Measurements from ENCODE around the gene PPARGC1A.

PPARGC1A gene

DNA sequence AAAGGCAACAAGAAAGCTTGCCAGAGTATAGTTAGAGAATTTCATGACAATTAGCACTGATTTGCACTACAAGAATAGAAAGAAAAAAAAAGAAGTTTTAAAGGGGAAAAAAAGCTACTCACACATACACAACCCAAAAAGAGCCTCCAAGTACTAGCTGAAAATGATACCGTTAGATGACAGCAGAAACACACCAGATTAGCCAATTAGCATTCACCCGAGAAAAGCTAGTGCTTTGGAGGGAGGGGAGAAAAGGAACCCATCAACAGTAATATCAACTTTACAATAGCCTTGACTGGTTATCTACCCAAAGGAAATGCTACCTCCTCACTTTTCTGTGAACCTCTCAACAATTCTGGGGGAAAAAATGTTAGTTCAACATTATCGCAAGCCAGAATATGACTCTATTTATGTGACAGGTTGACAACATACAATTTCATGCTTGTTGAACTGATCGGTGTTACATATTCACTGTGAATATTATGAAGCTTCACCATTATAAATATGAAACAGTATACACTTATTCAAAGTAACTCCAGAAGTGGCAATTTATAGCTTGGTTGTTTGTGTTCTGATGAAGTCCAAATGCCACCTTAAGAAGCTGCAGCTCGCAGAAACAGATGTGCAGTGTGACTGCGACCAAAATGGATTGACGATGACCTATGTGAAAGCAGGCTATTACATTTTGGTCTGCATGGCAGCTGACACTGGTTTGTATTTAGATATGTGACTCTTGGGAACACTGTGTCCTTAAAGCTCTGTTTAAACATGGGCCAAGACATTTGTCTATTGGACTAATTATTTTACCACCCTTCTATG, 15.9 kb downstream of the PPARGC1A start:
- Histone ChIP-seq H3K27ac (ENCODE audit: low read depth in 2 of 2, low read length in 2 of 2) (peak overlapping the region; percentile 25 to 71), H3K36me3 (ENCODE audit: control insufficient read depth in 2 of 2, insufficient read depth in 2 of 2, low read length in 2 of 2) (no peaks in the 10 kb centered on the region), H3K4me3 (ENCODE audit: low read length in 2 of 2) (no peak overlapping the region), H3K4me1 (ENCODE audit: control insufficient read depth in 2 of 2, insufficient read depth in 2 of 2, low read length in 2 of 2) (peaks cover 28 to 44% of the 10 kb centered on the region in 2 donors), H3K9ac (ENCODE audit: low read depth in 1 of 2, low read length in 2 of 2) (no peak overlapping the region), H3K9me3 (ENCODE audit: control insufficient read depth in 2 of 2, low read length in 2 of 2) (no peaks in the 10 kb centered on the region), H3K27me3 (ENCODE audit: control insufficient read depth in 2 of 2, insufficient read depth in 2 of 2, low read length in 2 of 2) (no peaks in the 10 kb centered on the region)

DNA sequence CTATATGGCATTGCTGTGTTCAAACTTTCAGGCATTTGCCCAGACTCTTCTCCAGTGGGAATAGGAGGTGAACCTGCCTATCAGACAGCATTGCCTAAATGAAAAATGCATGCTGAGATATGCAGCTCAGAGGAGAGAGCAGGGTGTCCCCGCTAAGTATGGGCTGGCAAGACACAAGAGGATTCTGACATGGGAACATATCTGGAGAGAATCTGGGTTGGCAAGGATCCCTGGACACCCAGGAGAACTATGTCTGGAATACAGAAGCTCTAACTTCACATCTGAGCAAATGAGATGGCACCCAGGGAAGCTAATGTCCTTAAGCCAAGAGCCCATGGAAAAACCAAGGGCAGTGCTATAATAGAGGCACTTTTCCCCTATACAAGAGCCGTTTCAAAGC, 18.4 kb downstream of the PPARGC1A start:
- Histone ChIP-seq H3K9ac (ENCODE audit: low read depth in 1 of 2, low read length in 2 of 2) (no peak overlapping the region), H3K9me3 (ENCODE audit: control insufficient read depth in 2 of 2, low read length in 2 of 2) (no peaks in the 10 kb centered on the region), H3K27ac (ENCODE audit: low read depth in 2 of 2, low read length in 2 of 2) (no peak overlapping the region), H3K36me3 (ENCODE audit: control insufficient read depth in 2 of 2, insufficient read depth in 2 of 2, low read length in 2 of 2) (peaks cover 0 to 5% of the 10 kb centered on the region in 2 donors), H3K4me1 (ENCODE audit: control insufficient read depth in 2 of 2, insufficient read depth in 2 of 2, low read length in 2 of 2) (peaks cover 19 to 25% of the 10 kb centered on the region in 2 donors), H3K4me3 (ENCODE audit: low read length in 2 of 2) (no peak overlapping the region), H3K27me3 (ENCODE audit: control insufficient read depth in 2 of 2, insufficient read depth in 2 of 2, low read length in 2 of 2) (no peaks in the 10 kb centered on the region)

DNA sequence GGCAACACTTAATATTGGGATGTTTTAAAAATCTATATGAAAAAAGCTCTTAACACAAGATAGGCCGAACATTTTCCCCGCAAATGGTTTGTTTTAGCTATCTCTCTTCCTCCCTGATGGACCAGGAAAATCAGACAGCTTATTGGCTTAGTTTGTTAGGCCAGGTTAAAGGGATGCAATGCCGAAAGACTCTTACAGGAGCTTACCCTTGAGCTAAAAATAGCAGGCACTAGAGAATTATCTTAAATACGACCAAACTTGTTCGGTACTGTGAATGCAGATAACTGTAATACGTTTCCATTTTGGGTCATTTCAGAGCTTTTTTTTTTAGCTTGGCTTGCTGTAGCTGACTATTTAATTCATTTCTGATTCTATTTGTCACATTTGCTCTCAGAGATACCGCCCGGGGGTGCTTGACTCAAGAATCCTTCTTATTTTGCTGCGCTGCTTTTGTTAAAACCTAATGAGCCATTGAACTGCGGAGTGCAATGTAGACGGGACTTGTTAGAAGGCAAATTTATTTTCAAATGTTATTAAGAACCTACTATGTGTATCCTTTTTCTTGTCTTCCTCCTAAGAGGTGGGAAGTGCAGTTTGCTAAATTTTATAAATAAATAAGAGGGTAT, 23.3 kb downstream of the PPARGC1A start:
- Histone ChIP-seq H3K27ac (ENCODE audit: low read depth in 2 of 2, low read length in 2 of 2) (no peak overlapping the region), H3K27me3 (ENCODE audit: control insufficient read depth in 2 of 2, insufficient read depth in 2 of 2, low read length in 2 of 2) (no peaks in the 10 kb centered on the region), H3K36me3 (ENCODE audit: control insufficient read depth in 2 of 2, insufficient read depth in 2 of 2, low read length in 2 of 2) (peaks cover 0 to 5% of the 10 kb centered on the region in 2 donors), H3K9ac (ENCODE audit: low read depth in 1 of 2, low read length in 2 of 2) (no peak overlapping the region), H3K4me3 (ENCODE audit: low read length in 2 of 2) (no peak overlapping the region), H3K9me3 (ENCODE audit: control insufficient read depth in 2 of 2, low read length in 2 of 2) (no peaks in the 10 kb centered on the region), H3K4me1 (ENCODE audit: control insufficient read depth in 2 of 2, insufficient read depth in 2 of 2, low read length in 2 of 2) (no peaks in the 10 kb centered on the region)

DNA sequence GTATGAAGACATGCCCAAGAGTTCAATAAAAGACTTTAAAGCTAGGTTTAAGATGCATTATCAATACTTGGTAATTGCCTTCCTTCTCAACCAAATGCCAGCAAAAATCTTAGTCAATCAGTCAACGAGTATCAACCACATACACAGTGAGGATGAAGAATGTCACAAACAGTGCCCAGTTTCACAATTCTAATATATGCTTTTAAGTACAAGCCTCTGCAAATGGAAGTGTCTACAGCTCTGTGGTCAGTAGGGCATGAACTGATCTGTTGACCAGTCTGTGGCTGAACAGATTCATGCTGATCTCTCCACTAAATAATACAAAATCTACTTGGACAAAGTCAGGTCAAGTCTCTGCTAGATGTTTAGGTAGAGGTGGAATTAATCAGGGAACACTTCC, 27.9 kb downstream of the PPARGC1A start:
- Histone ChIP-seq H3K27me3 (ENCODE audit: control insufficient read depth in 2 of 2, insufficient read depth in 2 of 2, low read length in 2 of 2) (no peaks in the 10 kb centered on the region), H3K9ac (ENCODE audit: low read depth in 1 of 2, low read length in 2 of 2) (no peak overlapping the region), H3K4me3 (ENCODE audit: low read length in 2 of 2) (no peak overlapping the region), H3K4me1 (ENCODE audit: control insufficient read depth in 2 of 2, insufficient read depth in 2 of 2, low read length in 2 of 2) (peaks cover 0 to 7% of the 10 kb centered on the region in 2 donors), H3K9me3 (ENCODE audit: control insufficient read depth in 2 of 2, low read length in 2 of 2) (no peaks in the 10 kb centered on the region), H3K36me3 (ENCODE audit: control insufficient read depth in 2 of 2, insufficient read depth in 2 of 2, low read length in 2 of 2) (no peaks in the 10 kb centered on the region), H3K27ac (ENCODE audit: low read depth in 2 of 2, low read length in 2 of 2) (no peak overlapping the region)

DNA sequence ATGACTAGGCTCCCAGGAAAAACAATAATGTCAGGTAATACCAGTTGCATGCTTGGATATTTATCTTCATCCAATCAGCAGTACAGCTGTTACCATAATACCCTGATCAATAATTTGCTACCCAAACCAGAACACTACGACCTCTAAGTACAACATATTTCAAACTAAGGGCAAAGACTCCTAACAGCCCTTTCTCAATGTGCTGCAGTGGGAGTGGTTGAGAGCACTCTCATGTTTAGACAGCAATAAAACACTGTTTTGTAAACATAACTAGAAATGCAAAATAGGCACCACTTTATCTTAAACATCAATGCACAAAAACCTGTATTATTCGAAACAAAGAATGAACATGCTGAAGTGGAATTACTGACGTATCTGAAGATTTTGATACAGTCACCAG, 28.9 kb downstream of the PPARGC1A start:
- H3K36me3 ChIP-seq (ENCODE audit: control insufficient read depth in 2 of 2, insufficient read depth in 2 of 2, low read length in 2 of 2): no peaks in the 10 kb centered on the region
- no peaks in the 10 kb centered on the region for H3K27me3 ChIP-seq (ENCODE audit: control insufficient read depth in 2 of 2, insufficient read depth in 2 of 2, low read length in 2 of 2)
- no peak overlapping the region for H3K4me3 ChIP-seq (ENCODE audit: low read length in 2 of 2)
- H3K4me1 ChIP-seq (ENCODE audit: control insufficient read depth in 2 of 2, insufficient read depth in 2 of 2, low read length in 2 of 2): peaks cover 7 to 16% of the 10 kb centered on the region in 2 donors
- H3K9ac ChIP-seq (ENCODE audit: low read depth in 1 of 2, low read length in 2 of 2): no peak overlapping the region
- H3K27ac ChIP-seq (ENCODE audit: low read depth in 2 of 2, low read length in 2 of 2): no peak overlapping the region
- no peaks in the 10 kb centered on the region for H3K9me3 ChIP-seq (ENCODE audit: control insufficient read depth in 2 of 2, low read length in 2 of 2)

DNA sequence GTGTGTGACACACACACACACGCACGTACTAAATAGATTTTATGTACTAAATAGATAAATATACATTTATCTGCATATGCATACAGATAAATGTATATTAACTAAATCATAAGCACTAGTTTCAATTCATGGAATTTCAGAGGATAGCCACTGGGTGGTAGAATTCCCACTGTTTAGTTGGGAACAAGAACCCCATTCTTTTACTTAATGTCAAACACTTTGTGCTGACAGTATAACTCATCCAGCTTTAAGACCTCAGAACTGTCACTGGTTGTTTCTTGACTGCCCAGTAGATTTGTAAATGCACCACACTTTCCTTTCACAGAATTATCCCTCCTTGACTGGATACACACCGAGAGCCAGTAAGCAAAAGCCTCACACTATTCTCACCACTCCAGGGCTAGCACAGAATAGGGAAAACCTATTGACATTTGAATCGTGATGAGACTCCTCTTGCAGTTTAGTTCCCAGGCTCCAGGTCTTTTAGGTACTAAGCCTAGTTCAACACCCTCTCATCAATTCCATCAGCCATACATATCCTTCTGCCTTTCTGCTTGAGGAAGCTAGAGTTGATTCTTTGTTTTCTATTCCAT, 32.4 kb downstream of the PPARGC1A start:
- no peak overlapping the region for H3K4me3 ChIP-seq (ENCODE audit: low read length in 2 of 2)
- peaks cover 8 to 22% of the 10 kb centered on the region in 2 donors for H3K4me1 ChIP-seq (ENCODE audit: control insufficient read depth in 2 of 2, insufficient read depth in 2 of 2, low read length in 2 of 2)
- no peaks in the 10 kb centered on the region for H3K9me3 ChIP-seq (ENCODE audit: control insufficient read depth in 2 of 2, low read length in 2 of 2)
- no peaks in the 10 kb centered on the region for H3K27me3 ChIP-seq (ENCODE audit: control insufficient read depth in 2 of 2, insufficient read depth in 2 of 2, low read length in 2 of 2)
- no peak overlapping the region for H3K9ac ChIP-seq (ENCODE audit: low read depth in 1 of 2, low read length in 2 of 2)
- H3K27ac ChIP-seq (ENCODE audit: low read depth in 2 of 2, low read length in 2 of 2): peak overlapping the region in 1 of 2 donors; percentile 39
- H3K36me3 ChIP-seq (ENCODE audit: control insufficient read depth in 2 of 2, insufficient read depth in 2 of 2, low read length in 2 of 2): no peaks in the 10 kb centered on the region

DNA sequence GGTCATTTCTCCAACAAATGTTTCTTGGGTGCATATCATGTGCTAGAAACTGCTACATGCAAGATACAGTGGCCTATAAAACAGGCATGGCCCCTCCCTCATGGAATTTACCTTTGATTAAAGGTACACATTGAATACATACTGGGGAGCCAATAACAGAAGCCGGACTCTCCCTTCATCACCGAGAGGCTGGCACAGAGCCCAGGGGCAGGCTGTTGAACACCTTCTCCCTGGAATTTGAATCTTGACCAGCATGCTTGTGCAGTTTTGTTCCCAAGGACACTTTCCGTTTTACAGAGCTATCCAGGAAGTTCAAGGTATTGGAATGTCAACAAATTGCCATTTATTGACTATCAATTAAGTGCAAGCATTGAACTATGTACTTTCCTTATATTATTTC, 33.2 kb downstream of the PPARGC1A start:
- Histone ChIP-seq H3K9ac (ENCODE audit: low read depth in 1 of 2, low read length in 2 of 2) (no peak overlapping the region), H3K4me1 (ENCODE audit: control insufficient read depth in 2 of 2, insufficient read depth in 2 of 2, low read length in 2 of 2) (peaks cover 8 to 22% of the 10 kb centered on the region in 2 donors), H3K4me3 (ENCODE audit: low read length in 2 of 2) (no peak overlapping the region), H3K36me3 (ENCODE audit: control insufficient read depth in 2 of 2, insufficient read depth in 2 of 2, low read length in 2 of 2) (no peaks in the 10 kb centered on the region), H3K9me3 (ENCODE audit: control insufficient read depth in 2 of 2, low read length in 2 of 2) (no peaks in the 10 kb centered on the region), H3K27me3 (ENCODE audit: control insufficient read depth in 2 of 2, insufficient read depth in 2 of 2, low read length in 2 of 2) (no peaks in the 10 kb centered on the region), H3K27ac (ENCODE audit: low read depth in 2 of 2, low read length in 2 of 2) (peak overlapping the region; percentile 41 to 60)

DNA sequence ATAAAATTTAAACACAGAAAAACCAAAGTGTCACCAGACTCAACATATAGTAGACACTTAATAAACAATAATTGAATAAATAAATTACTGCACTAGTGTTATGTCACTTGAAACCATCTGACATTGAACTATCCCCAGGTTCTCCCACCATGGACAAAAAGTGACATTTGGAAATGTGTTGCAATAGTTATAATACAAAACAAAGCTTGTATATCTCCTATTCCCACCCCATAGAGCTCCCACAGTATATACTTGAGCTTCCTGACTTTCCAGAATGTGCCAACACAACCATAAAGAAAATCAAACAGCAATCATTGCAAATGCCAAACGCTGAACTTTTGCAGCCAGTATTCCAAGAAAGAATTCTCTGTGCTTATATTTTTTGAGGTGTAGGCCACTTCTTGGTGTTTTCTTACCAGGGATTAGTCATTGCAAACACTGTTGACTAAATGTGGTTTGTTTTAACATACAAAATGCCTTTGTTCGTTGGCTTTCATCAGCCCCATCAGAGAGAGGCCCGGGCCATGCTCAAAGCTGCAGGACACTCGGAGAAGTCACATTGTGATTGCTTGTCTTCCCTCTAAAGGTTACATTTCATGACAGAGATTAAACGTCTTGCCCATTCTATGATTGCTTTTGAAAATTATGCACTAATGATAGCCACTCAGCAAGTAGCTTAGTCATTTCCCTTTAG, 33.8 kb downstream of the PPARGC1A start:
- H3K9ac ChIP-seq (ENCODE audit: low read depth in 1 of 2, low read length in 2 of 2): no peak overlapping the region
- H3K27me3 ChIP-seq (ENCODE audit: control insufficient read depth in 2 of 2, insufficient read depth in 2 of 2, low read length in 2 of 2): no peaks in the 10 kb centered on the region
- peak overlapping the region; percentile 41 to 60 for H3K27ac ChIP-seq (ENCODE audit: low read depth in 2 of 2, low read length in 2 of 2)
- peaks cover 8 to 22% of the 10 kb centered on the region in 2 donors for H3K4me1 ChIP-seq (ENCODE audit: control insufficient read depth in 2 of 2, insufficient read depth in 2 of 2, low read length in 2 of 2)
- H3K36me3 ChIP-seq (ENCODE audit: control insufficient read depth in 2 of 2, insufficient read depth in 2 of 2, low read length in 2 of 2): no peaks in the 10 kb centered on the region
- H3K4me3 ChIP-seq (ENCODE audit: low read length in 2 of 2): no peak overlapping the region
- no peaks in the 10 kb centered on the region for H3K9me3 ChIP-seq (ENCODE audit: control insufficient read depth in 2 of 2, low read length in 2 of 2)

DNA sequence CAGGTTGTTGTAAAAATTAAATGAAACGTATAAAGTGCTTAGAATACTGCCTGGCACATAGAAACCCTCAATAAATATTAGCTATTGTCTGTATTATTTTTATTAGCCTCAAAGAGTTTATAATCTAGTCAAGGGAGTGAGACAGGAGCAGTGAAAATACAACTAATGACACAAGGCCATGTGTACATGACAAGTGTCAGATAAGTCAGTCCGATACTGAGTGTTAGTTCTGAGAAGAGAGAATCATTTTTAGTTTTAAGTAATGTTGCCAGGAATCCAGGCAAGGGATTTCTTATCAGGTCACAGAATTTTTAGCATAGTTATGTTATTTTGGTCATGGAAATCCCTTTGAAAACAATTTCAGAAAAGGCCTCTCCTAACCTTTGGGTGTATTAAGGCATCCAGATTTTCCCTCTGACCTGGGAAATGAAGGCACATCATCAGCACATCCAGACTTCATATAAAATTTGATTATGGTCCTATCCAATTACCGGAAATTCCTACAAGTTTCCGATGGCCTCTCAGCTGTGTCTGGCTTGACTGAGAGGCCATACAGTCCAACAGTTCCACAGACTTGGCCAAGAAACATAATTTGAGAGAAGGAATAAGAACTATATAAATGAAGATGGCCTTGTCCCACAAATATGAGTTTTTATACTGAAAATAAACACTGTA, 35.7 kb downstream of the PPARGC1A start:
- H3K9ac ChIP-seq (ENCODE audit: low read depth in 1 of 2, low read length in 2 of 2): no peak overlapping the region
- no peak overlapping the region for H3K27ac ChIP-seq (ENCODE audit: low read depth in 2 of 2, low read length in 2 of 2)
- H3K27me3 ChIP-seq (ENCODE audit: control insufficient read depth in 2 of 2, insufficient read depth in 2 of 2, low read length in 2 of 2): no peaks in the 10 kb centered on the region
- no peaks in the 10 kb centered on the region for H3K9me3 ChIP-seq (ENCODE audit: control insufficient read depth in 2 of 2, low read length in 2 of 2)
- H3K4me1 ChIP-seq (ENCODE audit: control insufficient read depth in 2 of 2, insufficient read depth in 2 of 2, low read length in 2 of 2): peaks cover 8 to 22% of the 10 kb centered on the region in 2 donors
- H3K4me3 ChIP-seq (ENCODE audit: low read length in 2 of 2): no peak overlapping the region
- no peaks in the 10 kb centered on the region for H3K36me3 ChIP-seq (ENCODE audit: control insufficient read depth in 2 of 2, insufficient read depth in 2 of 2, low read length in 2 of 2)
